SK-N-MC (cell line): ENCODE data around the gene ANO3.

Experiments used
- EZH2 ChIP-seq: fragments of 200-600 bp; sonication (generic); IDR thresholded peaks from one replicate; pipeline ENCODE4 v1.6.1; 2017; ENCODE audit warnings: antibody characterized with exemption
- POLR2AphosphoS5 ChIP-seq: IDR thresholded peaks from 2 replicates; pipeline ENCODE4 v1.6.1; 2012; ENCODE audit warnings: mild to moderate bottlenecking, low read depth, low read length, borderline replicate concordance

DNA sequence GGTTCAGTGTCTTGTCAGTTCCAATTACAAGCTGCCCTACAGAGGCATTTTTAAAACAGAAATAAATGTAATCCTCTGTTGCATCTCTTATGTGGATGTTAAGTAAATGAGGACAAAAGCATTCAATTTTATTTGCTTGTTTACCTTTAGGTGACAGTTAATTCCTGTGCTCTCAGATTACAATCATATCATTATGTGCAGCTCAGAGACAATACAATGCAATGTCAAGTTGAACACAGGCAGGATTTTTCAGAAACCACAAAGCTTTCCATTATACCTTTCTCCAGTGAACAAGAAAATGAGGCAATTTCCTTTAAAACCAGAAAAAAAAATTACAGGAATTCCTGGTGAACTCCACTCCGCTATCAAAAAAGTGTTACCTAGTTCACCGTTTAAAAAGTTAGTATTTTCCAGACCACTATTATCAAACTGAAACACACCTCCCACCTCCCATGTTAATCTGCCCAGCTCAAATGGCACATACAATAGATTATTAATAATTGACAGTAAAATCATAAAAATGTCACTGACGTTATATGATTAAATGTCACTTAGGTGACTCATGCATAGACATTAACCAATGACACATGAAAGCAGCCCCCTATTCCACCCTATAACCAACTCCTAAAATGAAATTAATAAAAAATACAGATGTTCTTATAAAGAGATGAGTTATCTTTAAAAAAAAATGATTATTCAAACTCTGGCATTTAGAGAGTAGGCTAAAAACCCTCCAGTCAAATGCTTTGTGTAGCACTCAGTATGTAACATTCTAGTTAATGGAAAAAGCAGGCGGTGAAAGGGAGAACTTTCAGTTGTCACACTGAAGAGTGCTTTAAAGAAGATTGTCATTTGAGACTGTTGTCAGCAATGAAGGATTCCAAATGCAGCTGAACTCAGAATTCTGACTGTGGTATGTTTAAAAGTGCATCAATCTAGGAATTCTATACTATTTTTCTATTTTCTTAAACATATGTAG is 141.6 kb downstream of the ANO3 start:
- no peak for TF ChIP-seq POLR2AphosphoS5
- no peak for TF ChIP-seq EZH2
